Omental fat pad (tissue), 4 donors: ENCODE measurements around the gene TCP11L2. TPM values are rescaled to one million over a fixed set of nuclear protein-coding genes. Genes with fewer than 3 reads are reported as not detected.

Source experiments
- ATAC-seq: fragments of 150-250 bp; one replicate; pipeline ENCODE4 v1.9.1; 2016; ENCODE audit warnings: mild to moderate bottlenecking, moderate library complexity; ENCODE audit not compliant: low FRiP score
- DNase-seq: peaks from one replicate; pipeline ENCODE4 v3.0.0-alpha.2; 2019; ENCODE audit warnings: low spot score
- CTCF ChIP-seq, 3 donors: fragments of 450-650 bp; IDR thresholded peaks; one replicate each; pipeline ENCODE4 v1.5.1; 2016 to 2017; ENCODE audit warnings: antibody characterized with exemption in 3 of 3, mild to moderate bottlenecking in 3 of 3, moderate library complexity in 2 of 3
- total RNA-seq, 4 donors: library from RNA; depleted of rRNA; stranded (reverse); fragments of >200 nt; gene quantifications; one replicate each; pipeline ENCODE4 v1.1.0, GENCODE V29; 2016

The TCP11L2 gene
- total RNA-seq, 4 donors from 2014 or later = 14.3 to 54.1 (median 23.9) TPM

DNA sequence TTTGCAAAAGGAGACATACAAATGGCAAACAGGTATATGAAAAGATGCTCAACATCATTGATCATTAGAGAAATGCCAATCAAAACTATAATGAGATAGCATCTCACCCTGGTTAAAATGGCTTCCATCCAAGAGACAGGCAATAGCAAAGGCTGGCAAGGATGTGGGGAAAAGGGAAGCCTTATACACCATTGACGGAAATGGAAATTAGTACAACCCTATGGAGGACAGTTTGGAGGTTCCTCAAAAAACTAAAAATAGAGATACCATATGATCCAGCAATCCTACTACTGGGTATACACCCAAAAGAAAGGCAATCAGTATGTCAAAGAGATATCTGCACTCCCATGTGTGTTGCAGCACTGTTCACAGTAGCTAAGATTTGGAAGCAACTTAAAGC lies 37.4 kb upstream of the TCP11L2 start:
- DNase-seq = no peak
- no peak for ATAC-seq
- no peak for TF ChIP-seq CTCF (IDR thresholded peaks at IDR 0.05)

DNA sequence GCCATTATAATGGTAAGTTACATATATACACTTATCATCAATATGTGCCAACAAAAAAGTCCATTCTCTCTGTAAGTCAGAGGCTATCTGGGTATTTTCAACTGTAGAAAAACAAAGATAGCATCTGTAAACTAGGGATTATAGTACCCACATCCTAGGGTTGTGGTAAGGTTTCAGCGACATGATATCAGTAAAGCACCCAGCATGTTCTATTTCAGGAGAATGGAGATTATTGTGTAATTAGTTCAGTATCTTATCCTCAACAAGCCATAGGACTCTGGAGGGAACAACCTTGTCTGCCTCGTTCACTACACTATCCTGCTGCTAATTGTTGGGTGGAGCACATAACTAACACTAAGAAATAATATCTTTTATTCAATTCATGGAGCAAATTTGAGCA lies 35.0 kb upstream of the TCP11L2 start:
- ATAC-seq (no peak), DNase-seq (no peak)
- TF ChIP-seq CTCF (IDR thresholded peaks at IDR 0.05) = no peak

- DNase-seq (no peak), ATAC-seq (no peak)
- no peak for TF ChIP-seq CTCF (IDR thresholded peaks at IDR 0.05)
These were observed 33.3 kb upstream of the TCP11L2 start for GRCh38 chr12:106269150-106269771.

DNA sequence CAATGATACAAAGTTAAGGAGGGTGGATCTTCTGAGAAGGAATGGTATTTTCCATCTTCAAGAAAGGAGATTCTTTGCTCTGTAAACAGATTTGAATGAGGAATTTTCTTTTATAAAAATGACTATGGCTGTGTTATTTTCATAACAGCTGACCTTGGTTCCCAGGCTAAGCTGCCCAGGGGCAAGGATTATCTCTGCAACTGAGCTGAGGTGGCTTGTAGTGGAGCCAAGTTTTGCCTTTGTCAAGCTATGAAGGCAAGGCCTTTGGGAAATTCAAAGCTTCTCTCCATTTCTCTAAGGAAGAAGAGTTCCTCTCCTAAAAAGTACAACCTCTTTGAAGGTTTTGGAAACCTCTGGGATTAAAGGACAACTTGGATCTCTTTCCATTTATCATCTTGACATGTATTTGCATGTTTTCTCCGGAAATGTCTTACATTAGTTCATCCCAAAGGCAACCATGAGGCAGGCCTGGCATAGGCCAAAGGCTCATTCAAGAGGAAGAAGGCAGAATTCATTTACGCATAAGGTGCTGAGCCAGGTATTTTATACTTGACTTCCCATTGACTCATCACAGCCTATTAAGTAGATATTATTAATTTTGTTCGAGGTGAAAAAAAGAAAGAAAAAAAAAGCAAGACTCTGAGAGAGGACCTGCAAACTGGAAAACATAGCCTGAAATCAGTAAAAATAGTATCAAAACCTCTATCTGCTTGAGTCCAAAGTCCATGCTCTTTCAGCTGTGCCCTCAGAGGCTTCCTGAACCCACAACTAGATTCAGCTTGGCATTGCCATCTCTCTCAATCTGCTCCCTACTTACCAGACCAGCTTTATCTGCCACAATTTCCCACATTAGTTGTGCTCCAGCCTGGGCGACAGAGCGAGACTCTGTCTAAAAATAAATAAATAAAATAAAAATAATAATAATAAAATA lies 30.7 kb upstream of the TCP11L2 start:
- DNase-seq = no peak
- TF ChIP-seq CTCF (IDR thresholded peaks at IDR 0.05) = no peak
- ATAC-seq = no peak

DNA sequence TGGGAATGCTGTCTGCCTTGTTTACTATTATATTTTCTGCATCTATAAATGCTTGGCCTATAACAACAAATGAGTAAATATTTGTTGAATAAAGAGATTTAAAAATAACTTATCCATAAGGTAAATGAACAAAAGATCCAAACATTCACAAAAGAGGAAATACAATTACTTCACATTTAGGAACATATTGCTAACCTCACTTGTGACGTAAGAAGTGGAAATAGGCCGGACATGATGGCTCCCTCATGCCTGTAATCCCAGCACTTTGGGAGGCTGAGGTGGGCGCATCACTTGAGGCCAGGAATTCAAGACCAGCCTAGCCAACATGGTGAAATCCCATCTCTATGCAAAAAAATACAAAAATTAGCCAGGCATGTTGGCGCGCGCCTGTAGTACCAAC lies 29.0 kb upstream of the TCP11L2 start:
- ATAC-seq (no peak), DNase-seq (no peak)
- TF ChIP-seq CTCF (IDR thresholded peaks at IDR 0.05) = no peak

DNA sequence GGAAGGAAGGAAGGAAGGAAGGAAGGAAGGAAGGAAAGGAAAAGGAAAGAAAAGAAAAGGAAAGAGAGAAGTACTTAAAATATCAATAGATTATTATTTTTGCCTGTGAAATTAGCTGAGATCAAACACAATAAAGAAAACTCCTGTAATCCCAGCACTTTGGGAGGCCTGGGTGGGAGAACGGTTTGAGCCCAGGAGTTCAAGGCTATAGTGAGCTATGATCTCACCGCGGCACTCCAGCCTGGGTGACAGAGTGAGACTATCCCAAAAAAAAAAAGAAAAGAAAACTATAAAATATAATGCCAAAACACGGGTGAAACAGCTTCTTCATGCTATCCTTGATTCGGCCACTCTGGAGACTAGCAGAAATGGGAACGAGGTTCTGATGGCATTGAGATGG lies 28.5 kb upstream of the TCP11L2 start:
- ATAC-seq = no peak
- no peak for TF ChIP-seq CTCF (IDR thresholded peaks at IDR 0.05)
- DNase-seq = no peak
